DMS 273 treated with DMSO at 0.1 percent for 48 hours (cell line): ENCODE data around the gene ENPEP.
"Not testable (repeated sequence)": the region's sequence is repeated elsewhere in the genome, so short reads cannot be mapped to it uniquely, and the experiment has no call there.

Experiments used
- DNase-seq: peaks from one replicate; lab custom pipeline; 2025; lab: John Stamatoyannopoulos, UW

Gene ENPEP

GRCh38 chr4:110475881-110476818 lies at the start of gene ENPEP:
TSS of gene ENPEP (plus strand) at chr4:110476155. CDS start at chr4:110476415, 260 bp downstream.
- no peak for DNase-seq

- not testable (repeated sequence) for DNase-seq
Observed at GRCh38 chr4:110431805-110432204, 44.1 kb upstream of the ENPEP start.

- not testable (repeated sequence) for DNase-seq
Observed at GRCh38 chr4:110437292-110437691, 38.7 kb upstream of the ENPEP start.

- not testable (repeated sequence) for DNase-seq
Observed at GRCh38 chr4:110439209-110439608, 36.7 kb upstream of the ENPEP start.

- no peak for DNase-seq
Observed at GRCh38 chr4:110442309-110442708, 33.6 kb upstream of the ENPEP start.

GRCh38 chr4:110442788-110443187 lies 33.2 kb upstream of the ENPEP start:
- no peak for DNase-seq

- DNase-seq = no peak
Observed at GRCh38 chr4:110449947-110450346, 26.0 kb upstream of the ENPEP start.

- no peak for DNase-seq
Observed at GRCh38 chr4:110452546-110452945, 23.4 kb upstream of the ENPEP start.

- DNase-seq = no peak
Observed at GRCh38 chr4:110454441-110454840, 21.5 kb upstream of the ENPEP start.

GRCh38 chr4:110458494-110459266 lies 17.3 kb upstream of the ENPEP start:
- no peak for DNase-seq

GRCh38 chr4:110460074-110460746 lies 15.7 kb upstream of the ENPEP start:
- DNase-seq = no peak

- no peak for DNase-seq
Observed at GRCh38 chr4:110467400-110467799, 8.6 kb upstream of the ENPEP start.

- no peak for DNase-seq
Observed at GRCh38 chr4:110472583-110473329, 3.2 kb upstream of the ENPEP start.

- DNase-seq = no peak
Observed at GRCh38 chr4:110474481-110474880, 1.5 kb upstream of the ENPEP start.

- DNase-seq = not testable (repeated sequence)
Observed at GRCh38 chr4:110475080-110475479, 875 bp upstream of the ENPEP start.

- DNase-seq = no peak
Observed at GRCh38 chr4:110477836-110478235, 1.9 kb downstream of the ENPEP start.

- DNase-seq = no peak
Observed at GRCh38 chr4:110480031-110480549, 4.1 kb downstream of the ENPEP start.

- DNase-seq = no peak
Observed at GRCh38 chr4:110480746-110481271, 4.9 kb downstream of the ENPEP start.

GRCh38 chr4:110483516-110483915 lies 7.6 kb downstream of the ENPEP start:
- DNase-seq = no peak

GRCh38 chr4:110484029-110484428 lies 8.1 kb downstream of the ENPEP start:
- DNase-seq = no peak

- DNase-seq = no peak
Observed at GRCh38 chr4:110484767-110485166, 8.8 kb downstream of the ENPEP start.
